22Rv1 (cell line): ENCODE measurements around the gene SMTN.

Experiments used
- H3K27ac ChIP-seq: fragments of 450-650 bp; 2 replicates; pipeline ENCODE4 v1.5.1; 2017
- CTCF ChIP-seq: fragments of 450-650 bp; IDR thresholded peaks from 2 replicates; pipeline ENCODE4 v1.5.1; 2017; ENCODE audit warnings: mild to moderate bottlenecking
- ZFX ChIP-seq: fragments of 450-650 bp; IDR thresholded peaks from 2 replicates; pipeline ENCODE4 v1.6.1; 2017; ENCODE audit warnings: antibody characterized with exemption, borderline replicate concordance

The SMTN gene

GRCh38 chr22:31126128-31126868 is 45.2 kb downstream of the SMTN start:
- TF ChIP-seq CTCF (no peak), ZFX (no peak)
- H3K27ac ChIP-seq = peak overlapping the region; percentile 84

DNA sequence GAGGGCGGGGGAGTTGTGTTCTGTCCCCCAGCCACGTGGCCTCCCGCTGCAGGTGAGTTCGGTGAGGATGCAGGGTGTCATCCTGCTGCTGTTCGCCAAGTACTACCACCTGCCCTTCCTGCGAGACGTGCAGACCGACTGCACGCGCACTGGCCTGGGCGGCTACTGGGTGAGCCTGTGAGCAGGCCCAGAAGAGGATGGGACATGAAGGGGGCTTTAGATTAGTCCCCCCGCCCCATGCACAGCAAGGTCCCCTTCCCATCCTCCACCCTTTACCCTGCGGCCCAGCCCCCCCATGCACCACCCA is 45.7 kb downstream of the SMTN start:
- H3K27ac ChIP-seq = peak overlapping the region; percentile 84
- TF ChIP-seq ZFX (no peak), CTCF (no peak)

DNA sequence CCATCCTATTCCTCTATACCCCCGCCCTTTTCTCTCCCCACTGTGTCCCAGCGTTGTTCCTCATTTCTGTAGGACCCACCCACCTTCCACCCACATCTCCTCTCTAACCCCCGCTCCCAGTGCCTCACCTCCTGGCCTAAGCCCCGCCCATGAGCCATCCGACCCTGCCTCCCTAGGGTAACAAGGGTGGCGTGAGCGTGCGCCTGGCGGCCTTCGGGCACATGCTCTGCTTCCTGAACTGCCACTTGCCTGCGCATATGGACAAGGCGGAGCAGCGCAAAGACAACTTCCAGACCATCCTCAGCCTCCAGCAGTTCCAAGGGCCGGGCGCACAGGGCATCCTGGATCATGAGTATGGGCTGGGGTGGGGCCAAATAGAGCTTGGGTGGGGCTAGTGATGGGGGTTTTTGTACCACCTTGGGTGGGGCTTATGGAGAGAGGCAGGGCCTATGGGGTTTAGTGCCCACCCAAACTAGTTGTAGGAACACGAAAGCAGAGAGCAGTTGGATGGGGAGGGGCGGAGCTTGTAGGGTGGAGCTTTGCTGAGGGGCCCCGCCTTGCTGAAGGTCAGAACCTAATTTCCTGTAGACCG is 46.2 kb downstream of the SMTN start:
- H3K27ac ChIP-seq = peak overlapping the region; percentile 84
- TF ChIP-seq CTCF = no peak
- no peak for TF ChIP-seq ZFX

GRCh38 chr22:31128156-31128555 is 47.0 kb downstream of the SMTN start:
- TF ChIP-seq ZFX = no peak
- TF ChIP-seq CTCF = no peak

GRCh38 chr22:31130873-31131272 is 49.8 kb downstream of the SMTN start:
- TF ChIP-seq ZFX = no peak
- TF ChIP-seq CTCF = no peak
- H3K27ac ChIP-seq = peak overlapping the region; percentile 95

More at GRCh38 chr22:31128156-31128555, 47.0 kb downstream of the SMTN start:
- H3K27ac ChIP-seq = peak overlapping the region; percentile 95

DNA sequence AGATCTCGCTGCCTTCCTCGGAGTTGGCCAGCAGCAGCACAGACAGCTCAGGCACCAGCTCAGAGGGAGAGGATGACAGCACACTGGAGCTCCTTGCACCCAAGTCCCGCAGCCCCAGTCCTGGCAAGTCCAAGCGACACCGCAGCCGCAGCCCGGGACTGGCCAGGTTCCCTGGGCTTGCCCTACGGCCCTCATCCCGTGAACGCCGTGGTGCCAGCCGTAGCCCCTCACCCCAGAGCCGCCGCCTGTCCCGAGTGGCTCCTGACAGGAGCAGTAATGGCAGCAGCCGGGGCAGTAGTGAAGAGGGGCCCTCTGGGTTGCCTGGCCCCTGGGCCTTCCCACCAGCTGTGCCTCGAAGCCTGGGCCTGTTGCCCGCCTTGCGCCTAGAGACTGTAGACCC is 52.8 kb downstream of the SMTN start:
- H3K27ac ChIP-seq = peak overlapping the region; percentile 95
- TF ChIP-seq CTCF (no peak), ZFX (no peak)

GRCh38 chr22:31134688-31135087 is 53.6 kb downstream of the SMTN start:
- TF ChIP-seq ZFX (no peak), CTCF (no peak)
- peak overlapping the region; percentile 95 for H3K27ac ChIP-seq
